A673 (cell line): ENCODE measurements around the gene C10orf105. TPM values are rescaled to one million over a fixed set of nuclear protein-coding genes. Genes with fewer than 3 reads are reported as not detected.

Experiments used
- BruUV-seq: library from RNA; stranded (reverse); fragments of 400-500 nt; replicated peaks from 2 replicates; lab custom pipeline; 2021; lab: Mats Ljungman, UMichigan
- CTCF ChIA-PET: fragments of 300-600 bp; sonication (Branson Sonifier 250); formaldehyde crosslinking; loops from one replicate; lab custom pipeline; 2022; ENCODE audit warnings: antibody characterized with exemption; lab: Charles Lee
- POLR2A ChIA-PET: fragments of 300-600 bp; sonication (Branson Sonifier 250); formaldehyde crosslinking; loops from one replicate; lab custom pipeline; 2022; ENCODE audit warnings: antibody characterized with exemption; ENCODE audit not compliant: low non-redundant PET; lab: Charles Lee
- DNase-seq: peaks from one replicate; pipeline ENCODE4 v3.0.0-alpha.2; 2015; ENCODE audit warnings: low spot score
- H3K27ac ChIP-seq: fragments of 200-600 bp; sonication (generic); 2 replicates; pipeline ENCODE4 v1.5.1; 2016; ENCODE audit warnings: mixed run types, low read depth, mild to moderate bottlenecking, mixed read lengths, antibody characterized with exemption, low read length; ENCODE audit not compliant: poor library complexity, severe bottlenecking
- H3K27me3 ChIP-seq: fragments of 200-600 bp; sonication (generic); replicated peaks from 2 replicates; pipeline ENCODE4 v1.6.1; 2017; ENCODE audit warnings: mixed run types, low read depth, mild to moderate bottlenecking, mixed read lengths, antibody characterized with exemption, low read length; ENCODE audit not compliant: insufficient read depth, poor library complexity
- H3K36me3 ChIP-seq: fragments of 200-600 bp; sonication (generic); 2 replicates; pipeline ENCODE4 v1.6.1; 2016; ENCODE audit warnings: mixed run types, mild to moderate bottlenecking, mixed read lengths, antibody characterized with exemption, low read length; ENCODE audit not compliant: insufficient read depth, poor library complexity, severe bottlenecking
- H3K4me1 ChIP-seq: fragments of 200-600 bp; sonication (generic); 2 replicates; pipeline ENCODE4 v1.6.1; 2017; ENCODE audit warnings: mixed run types, mild to moderate bottlenecking, mixed read lengths, antibody characterized with exemption, low read length; ENCODE audit not compliant: insufficient read depth, poor library complexity, severe bottlenecking
- H3K4me3 ChIP-seq: fragments of 200-600 bp; sonication (generic); 2 replicates; pipeline ENCODE4 v1.5.1; 2016; ENCODE audit warnings: low read depth, mixed run types, mild to moderate bottlenecking, mixed read lengths, low read length; ENCODE audit not compliant: poor library complexity, severe bottlenecking
- H3K9me3 ChIP-seq: fragments of 200-600 bp; sonication (generic); 2 replicates; pipeline ENCODE4 v1.6.1; 2016; ENCODE audit warnings: mixed run types, low read depth, mild to moderate bottlenecking, mixed read lengths, antibody characterized with exemption, low read length; ENCODE audit not compliant: poor library complexity, severe bottlenecking
- CTCF ChIP-seq: fragments of 300-800, 200-600 bp; sonication (generic); conservative IDR thresholded peaks from 2 replicates; pipeline ENCODE4 v1.5.1; 2017; ENCODE audit warnings: low read depth, mild to moderate bottlenecking, antibody characterized with exemption, low read length, moderate library complexity, mixed read lengths
- EZH2 ChIP-seq: fragments of 200-600 bp; sonication (generic); IDR thresholded peaks from 2 replicates; pipeline ENCODE4 v1.6.1; 2017; ENCODE audit warnings: borderline replicate concordance, low read depth, mild to moderate bottlenecking, mixed read lengths, antibody characterized with exemption, low read length; ENCODE audit not compliant: poor library complexity, severe bottlenecking
- intact Hi-C: fragments of 100-400 bp; cut with micrococcal nuclease; formaldehyde crosslinking; loops from one replicate; pipeline ENCODE4 v1.10.0; 2022; ENCODE audit not compliant: unreplicated experiment
- total RNA-seq: library from RNA; stranded (reverse); gene quantifications from 2 replicates; pipeline ENCODE4 v1.2.3, GENCODE V29; 2021

C10orf105 gene
- total RNA-seq, 1 experiment from 2014 or later, result not detected

GRCh38 chr10:71750124-71750841 is 30.7 kb upstream of the C10orf105 start:
- no peaks in the 10 kb centered on the region for H3K27me3 ChIP-seq
- H3K4me1 ChIP-seq, result no peaks in the 10 kb centered on the region
- ChIA-PET POLR2A (no interaction called here), CTCF (no interaction called here)
- DNase-seq, result no peak
- H3K36me3 ChIP-seq, result no peaks in the 10 kb centered on the region
- H3K4me3 ChIP-seq, result no peak overlapping the region
- H3K27ac ChIP-seq, result no peak overlapping the region
- intact Hi-C loops, result no loop called here
- BruUV-seq, result no TSS peak
- no peak for TF ChIP-seq CTCF
- TF ChIP-seq EZH2, result no peak
- no peaks in the 10 kb centered on the region for H3K9me3 ChIP-seq

GRCh38 chr10:71749396-71749795 is 29.8 kb upstream of the C10orf105 start:
- Histone ChIP-seq H3K36me3 (no peaks in the 10 kb centered on the region), H3K4me1 (no peaks in the 10 kb centered on the region), H3K27ac (no peak overlapping the region), H3K4me3 (no peak overlapping the region), H3K27me3 (no peaks in the 10 kb centered on the region), H3K9me3 (no peaks in the 10 kb centered on the region)
- DNase-seq, result no peak
- TF ChIP-seq CTCF, result no peak
- no peak for TF ChIP-seq EZH2
- intact Hi-C loops, result no loop called here
- CTCF ChIA-PET, result no interaction called here
- no TSS peak for BruUV-seq
- POLR2A ChIA-PET, result no interaction called here

- no TSS peak for BruUV-seq
- Histone ChIP-seq H3K9me3 (no peaks in the 10 kb centered on the region), H3K4me3 (no peak overlapping the region), H3K27ac (no peak overlapping the region), H3K4me1 (no peaks in the 10 kb centered on the region), H3K27me3 (no peaks in the 10 kb centered on the region), H3K36me3 (no peaks in the 10 kb centered on the region)
- DNase-seq, result no peak
- intact Hi-C loops, result no loop called here
- TF ChIP-seq EZH2, result no peak
- no peak for TF ChIP-seq CTCF
- POLR2A ChIA-PET, result no interaction called here
- CTCF ChIA-PET, result no interaction called here
Measured at GRCh38 chr10:71748671-71749191, 29.2 kb upstream of the C10orf105 start.
